ENCODE measurements around the gene GDA. TPM values are rescaled to one million over a fixed set of nuclear protein-coding genes. Genes with fewer than 3 reads are reported as not detected.

The GDA gene
- total RNA-seq, 4 donors from 2014 or later: 0.76 to 2.4 TPM; not detected in 2

DNA sequence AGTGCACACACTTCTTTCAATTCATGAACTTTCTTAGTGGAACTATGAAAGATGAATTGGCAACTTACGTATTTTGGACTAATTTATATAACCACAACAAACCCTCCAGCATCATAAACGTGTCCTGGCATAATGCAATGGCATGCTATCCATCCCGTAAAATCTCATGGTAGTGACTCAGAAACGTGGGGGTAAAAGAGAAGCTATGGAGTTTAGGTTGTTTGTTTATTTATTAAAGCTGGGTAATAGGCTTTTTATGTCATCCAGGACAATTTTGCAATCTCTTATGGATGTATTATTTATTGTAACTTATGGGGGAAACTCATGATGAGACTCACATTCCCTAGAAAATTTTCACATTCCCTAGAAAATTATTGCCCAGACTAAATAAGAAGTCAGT lies 106.3 kb downstream of the GDA start:
- WGBS, 2 donors: 34 to 51% methylated on average over 4 of the region's 4 CpGs
- Histone ChIP-seq H3K27ac (no peak overlapping the region), H3K4me1 (no peaks in the 10 kb centered on the region), H3K27me3 (no peaks in the 10 kb centered on the region), H3K4me3 (no peak overlapping the region), H3K36me3 (no peaks in the 10 kb centered on the region), H3K9me3 (no peaks in the 10 kb centered on the region)
- TF ChIP-seq POLR2A (IDR thresholded peaks at IDR 0.05) (no peak), CTCF (IDR thresholded peaks at IDR 0.05) (no peak)
- no peak for DNase-seq
- intact Hi-C loops (cut with DNase I): no loop called here

GRCh38 chr9:72256931-72257330 lies 107.7 kb downstream of the GDA start:
- DNase-seq: no peak
- Histone ChIP-seq H3K9me3 (no peaks in the 10 kb centered on the region), H3K4me1 (no peaks in the 10 kb centered on the region), H3K27me3 (no peaks in the 10 kb centered on the region), H3K27ac (no peak overlapping the region), H3K36me3 (no peaks in the 10 kb centered on the region), H3K4me3 (no peak overlapping the region)
- intact Hi-C loops (cut with DNase I): no loop called here
- no peak for TF ChIP-seq POLR2A (IDR thresholded peaks at IDR 0.05)
- no peak for TF ChIP-seq CTCF (IDR thresholded peaks at IDR 0.05)
- WGBS, 2 donors: 80 to 83% methylated on average over 6 of the region's 6 CpGs

GRCh38 chr9:72257814-72258213 lies 108.6 kb downstream of the GDA start:
- no peak for TF ChIP-seq CTCF (IDR thresholded peaks at IDR 0.05)
- TF ChIP-seq POLR2A (IDR thresholded peaks at IDR 0.05): no peak
- H3K27ac ChIP-seq: no peak overlapping the region
- 40 to 56% methylated on average over 3 of the region's 3 CpGs for WGBS, 2 donors
- DNase-seq: no peak
- no peaks in the 10 kb centered on the region for H3K9me3 ChIP-seq
- no peak overlapping the region for H3K4me3 ChIP-seq
- H3K27me3 ChIP-seq: no peaks in the 10 kb centered on the region
- H3K4me1 ChIP-seq: no peaks in the 10 kb centered on the region
- intact Hi-C loops (cut with DNase I): no loop called here
- H3K36me3 ChIP-seq: no peaks in the 10 kb centered on the region

DNA sequence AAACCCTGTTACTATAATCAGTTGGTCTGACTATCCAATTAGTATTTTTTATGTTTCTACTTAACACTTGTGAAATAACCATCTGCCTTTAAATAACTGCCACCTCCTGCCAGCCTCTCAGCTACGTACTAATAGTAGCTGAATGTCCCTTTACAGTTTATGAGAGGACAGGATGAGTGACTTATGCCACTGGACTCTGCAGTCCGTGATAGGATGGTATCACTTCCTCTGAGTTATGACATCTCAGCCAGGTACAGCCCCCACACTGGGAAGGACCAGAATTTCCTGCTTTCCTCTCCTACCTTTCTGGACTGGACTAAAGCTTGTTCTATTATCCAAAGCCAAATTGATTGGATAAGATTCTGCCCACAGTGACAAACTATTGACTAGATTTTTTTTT lies 112.8 kb downstream of the GDA start:
- H3K36me3 ChIP-seq: no peaks in the 10 kb centered on the region
- TF ChIP-seq CTCF (IDR thresholded peaks at IDR 0.05) (no peak), POLR2A (IDR thresholded peaks at IDR 0.05) (no peak)
- intact Hi-C loops (cut with DNase I): no loop called here
- no peak overlapping the region for H3K4me3 ChIP-seq
- H3K4me1 ChIP-seq: no peaks in the 10 kb centered on the region
- no peaks in the 10 kb centered on the region for H3K9me3 ChIP-seq
- DNase-seq: no peak
- H3K27me3 ChIP-seq: no peaks in the 10 kb centered on the region
- 29 to 59% methylated on average over 2 of the region's 2 CpGs for WGBS, 2 donors
- no peak overlapping the region for H3K27ac ChIP-seq

DNA sequence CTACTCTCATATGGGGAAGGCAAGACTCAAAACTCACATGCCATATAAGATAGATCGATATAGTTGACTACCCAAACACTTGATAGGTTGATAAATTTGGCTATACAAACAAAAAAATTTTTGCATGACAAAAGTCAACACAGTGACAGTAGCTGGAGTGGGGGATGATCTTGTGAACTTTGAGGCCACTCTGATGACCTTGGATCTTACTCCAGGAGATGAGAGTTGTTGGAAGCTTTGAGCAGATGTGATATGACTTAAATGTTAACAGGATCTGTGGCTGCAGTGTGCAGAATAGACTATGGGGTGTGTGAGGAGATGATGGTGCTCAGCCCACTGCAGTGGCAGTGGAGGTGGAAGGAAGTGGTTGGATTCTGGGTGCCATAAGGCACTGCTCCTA lies 114.3 kb downstream of the GDA start:
- Histone ChIP-seq H3K36me3 (no peaks in the 10 kb centered on the region), H3K4me1 (no peaks in the 10 kb centered on the region), H3K27ac (no peak overlapping the region), H3K9me3 (no peaks in the 10 kb centered on the region), H3K4me3 (no peak overlapping the region), H3K27me3 (no peaks in the 10 kb centered on the region)
- intact Hi-C loops (cut with DNase I): no loop called here
- no peak for DNase-seq
- WGBS, 2 donors: 82 to 100% methylated on average over 1 of the region's 1 CpG
- TF ChIP-seq POLR2A (IDR thresholded peaks at IDR 0.05): no peak
- TF ChIP-seq CTCF (IDR thresholded peaks at IDR 0.05): no peak

Measured in esophagus squamous epithelium (tissue), 5 donors.